Natural killer cell (primary cell): ENCODE measurements around the gene PDE4B. TPM values are rescaled to one million over a fixed set of nuclear protein-coding genes. Genes with fewer than 3 reads are reported as not detected.

Source experiments
- ATAC-seq, 3 donors: fragments of 150-1000 bp in 2 of 3; fragments of 200-7000 bp in 1 of 3; cut with Tn5 transposase; 1 replicate in 1 of 3; 2 replicates in 2 of 3; pipeline ENCODE4 v1.10.0; 2021; ENCODE audit warnings: mild to moderate bottlenecking in 2 of 3, moderate library complexity in 2 of 3
- DNase-seq, 2 donors: peaks; one replicate each; pipeline versions ENCODE4 v3.0.0 to v3.0.0-alpha.2; 2013 to 2021; ENCODE audit warnings: mixed read lengths in 1 of 2
- H3K27ac ChIP-seq: one replicate; pipeline ENCODE4 v1.5.1; 2013; ENCODE audit warnings: mild to moderate bottlenecking, low read length
- H3K27me3 ChIP-seq: one replicate; pipeline ENCODE4 v1.6.1; 2013; ENCODE audit warnings: low read length; ENCODE audit not compliant: control insufficient read depth, insufficient read depth
- H3K36me3 ChIP-seq: one replicate; pipeline ENCODE4 v1.6.1; 2013; ENCODE audit warnings: low read length; ENCODE audit not compliant: control insufficient read depth, insufficient read depth
- H3K4me1 ChIP-seq: one replicate; pipeline ENCODE4 v1.6.1; 2013; ENCODE audit warnings: low read length; ENCODE audit not compliant: control insufficient read depth, insufficient read depth
- H3K4me3 ChIP-seq: one replicate; pipeline ENCODE4 v1.5.1; 2013; ENCODE audit warnings: low read length
- H3K9me3 ChIP-seq: one replicate; pipeline ENCODE4 v1.6.1; 2013; ENCODE audit warnings: low read length; ENCODE audit not compliant: control insufficient read depth, insufficient read depth
- H3K27ac Mint-ChIP-seq, 2 donors: one replicate each; pipeline ENCODE4 v1.8.0; 2022; ENCODE audit warnings: mild to moderate bottlenecking in 2 of 2, mixed read lengths in 2 of 2, moderate library complexity in 1 of 2
- H3K27me3 Mint-ChIP-seq, 2 donors: one replicate each; pipeline ENCODE4 v1.8.0; 2022; ENCODE audit warnings: low read depth in 2 of 2, mixed read lengths in 2 of 2
- H3K36me3 Mint-ChIP-seq: one replicate; pipeline ENCODE4 v1.8.0; 2022; ENCODE audit warnings: mixed read lengths
- H3K4me1 Mint-ChIP-seq, 2 donors: one replicate each; pipeline ENCODE4 v1.8.0; 2022; ENCODE audit warnings: mixed read lengths in 2 of 2
- H3K4me3 Mint-ChIP-seq: one replicate; pipeline ENCODE4 v1.8.0; 2022; ENCODE audit warnings: mild to moderate bottlenecking, moderate library complexity, mixed read lengths
- H3K9me3 Mint-ChIP-seq, 2 donors: one replicate each; pipeline ENCODE4 v1.8.0; 2022; ENCODE audit warnings: mixed read lengths in 2 of 2
- WGBS: methylation state at CpG from one replicate; pipeline ENCODE4 v1.1.7; 2013; ENCODE audit warnings: missing lambda C conversion rate; ENCODE audit not compliant: insufficient coverage; 5-methylcytosine and 5-hydroxymethylcytosine counted together
- intact Hi-C: fragments of 100-400 bp; cut with micrococcal nuclease; formaldehyde crosslinking; loops from one replicate; pipeline ENCODE4 v1.14.2; 2022
- total RNA-seq, 4 donors: library from RNA; stranded (reverse); fragments of 120-200 nt in 1 of 4; gene quantifications; one replicate each; pipeline versions ENCODE4 v1.2.3 to v1.2.4, GENCODE V29; 2013 to 2022
- TF ChIP-seq, protein P1 (sequence below): fragments of 200-600 bp; IDR thresholded peaks from one replicate; pipeline ENCODE4 v1.8.0; 2022; ENCODE audit warnings: antibody characterized with exemption

PDE4B gene
- total RNA-seq, 3 donors from 2014 or later (not counting 1 experiment from before 2014, with no cell fraction given): 18.0 to 42.4 (median 25.5) TPM

DNA sequence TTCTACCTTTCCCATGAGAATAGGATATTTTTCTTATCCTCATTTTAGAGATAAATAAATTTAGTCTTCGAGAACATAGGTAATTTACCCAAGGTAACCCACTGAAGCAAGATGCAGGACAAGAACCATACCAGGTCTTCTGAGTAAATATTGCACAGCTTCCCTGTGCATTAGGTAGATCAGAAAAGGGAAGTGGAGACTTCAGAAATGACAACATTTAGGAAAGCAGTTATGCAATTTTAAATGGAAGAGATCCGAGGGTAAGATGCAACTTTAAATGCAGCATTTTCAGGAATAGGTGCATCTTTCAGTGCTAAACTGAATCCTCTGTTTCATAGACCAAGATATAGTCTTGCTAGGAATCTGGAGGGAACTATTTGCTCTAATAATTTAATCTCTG, 534.9 kb downstream of the PDE4B start:
- TF ChIP-seq, protein P1, sequence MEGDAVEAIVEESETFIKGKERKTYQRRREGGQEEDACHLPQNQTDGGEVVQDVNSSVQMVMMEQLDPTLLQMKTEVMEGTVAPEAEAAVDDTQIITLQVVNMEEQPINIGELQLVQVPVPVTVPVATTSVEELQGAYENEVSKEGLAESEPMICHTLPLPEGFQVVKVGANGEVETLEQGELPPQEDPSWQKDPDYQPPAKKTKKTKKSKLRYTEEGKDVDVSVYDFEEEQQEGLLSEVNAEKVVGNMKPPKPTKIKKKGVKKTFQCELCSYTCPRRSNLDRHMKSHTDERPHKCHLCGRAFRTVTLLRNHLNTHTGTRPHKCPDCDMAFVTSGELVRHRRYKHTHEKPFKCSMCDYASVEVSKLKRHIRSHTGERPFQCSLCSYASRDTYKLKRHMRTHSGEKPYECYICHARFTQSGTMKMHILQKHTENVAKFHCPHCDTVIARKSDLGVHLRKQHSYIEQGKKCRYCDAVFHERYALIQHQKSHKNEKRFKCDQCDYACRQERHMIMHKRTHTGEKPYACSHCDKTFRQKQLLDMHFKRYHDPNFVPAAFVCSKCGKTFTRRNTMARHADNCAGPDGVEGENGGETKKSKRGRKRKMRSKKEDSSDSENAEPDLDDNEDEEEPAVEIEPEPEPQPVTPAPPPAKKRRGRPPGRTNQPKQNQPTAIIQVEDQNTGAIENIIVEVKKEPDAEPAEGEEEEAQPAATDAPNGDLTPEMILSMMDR: no peak
- no peak overlapping the region for H3K4me3 ChIP-seq
- no peak overlapping the region for H3K4me3 Mint-ChIP-seq
- no peaks in the 10 kb centered on the region for H3K36me3 Mint-ChIP-seq
- no peaks in the 10 kb centered on the region for H3K27me3 Mint-ChIP-seq
- WGBS: 83% methylated on average over 2 of the region's 2 CpGs
- H3K9me3 Mint-ChIP-seq: peaks cover 0 to 2% of the 10 kb centered on the region in 2 donors
- DNase-seq: no peak
- peaks cover 19% of the 10 kb centered on the region for H3K4me1 ChIP-seq
- H3K27ac ChIP-seq: no peak overlapping the region
- no peaks in the 10 kb centered on the region for H3K27me3 ChIP-seq
- H3K4me1 Mint-ChIP-seq: peaks cover 33 to 36% of the 10 kb centered on the region in 2 donors
- H3K36me3 ChIP-seq: no peaks in the 10 kb centered on the region
- no peak for ATAC-seq
- intact Hi-C loops: no loop called here
- H3K9me3 ChIP-seq: no peaks in the 10 kb centered on the region
- no peak overlapping the region for H3K27ac Mint-ChIP-seq

- Histone ChIP-seq H3K27me3 (no peaks in the 10 kb centered on the region), H3K27ac (no peak overlapping the region), H3K4me3 (no peak overlapping the region), H3K9me3 (no peaks in the 10 kb centered on the region), H3K4me1 (peaks cover 19% of the 10 kb centered on the region), H3K36me3 (no peaks in the 10 kb centered on the region)
- H3K4me1 Mint-ChIP-seq: peaks cover 44 to 49% of the 10 kb centered on the region in 2 donors
- H3K27ac Mint-ChIP-seq: no peak overlapping the region
- H3K9me3 Mint-ChIP-seq: no peaks in the 10 kb centered on the region
- DNase-seq (no peak), ATAC-seq (no peak)
- intact Hi-C loops: no loop called here
- H3K4me3 Mint-ChIP-seq: no peak overlapping the region
- H3K36me3 Mint-ChIP-seq: no peaks in the 10 kb centered on the region
- TF ChIP-seq, protein P1: no peak
- 98% methylated on average over 3 of the region's 3 CpGs for WGBS
- no peaks in the 10 kb centered on the region for H3K27me3 Mint-ChIP-seq
Observed at GRCh38 chr1:66328896-66329295, 536.2 kb downstream of the PDE4B start.

- 0% methylated on average over 3 of the region's 4 CpGs for WGBS
- Mint-ChIP-seq H3K36me3 (no peaks in the 10 kb centered on the region), H3K27ac (peak overlapping the region; percentile 48 to 95), H3K4me1 (peaks cover 59 to 64% of the 10 kb centered on the region in 2 donors), H3K9me3 (no peaks in the 10 kb centered on the region), H3K27me3 (peaks cover 0 to 2% of the 10 kb centered on the region in 2 donors), H3K4me3 (peak overlapping the region; percentile 93)
- ATAC-seq: peak; percentile 56 to 62 (median 58)
- Histone ChIP-seq H3K4me3 (peak overlapping the region; percentile 62), H3K27me3 (no peaks in the 10 kb centered on the region), H3K27ac (peak overlapping the region; percentile 97), H3K36me3 (no peaks in the 10 kb centered on the region), H3K4me1 (peaks cover 23% of the 10 kb centered on the region), H3K9me3 (no peaks in the 10 kb centered on the region)
- peak in 1 of 2 donors; percentile 82 for DNase-seq
- TF ChIP-seq, protein P1: no peak
- intact Hi-C loops: loop anchor here (5.0 kb wide), 1 partner anchor 53 kb away; no protein-coding TSS in a partner anchor
Observed at GRCh38 chr1:66330722-66331141, 538.0 kb downstream of the PDE4B start.
